GM18858 (cell line): ENCODE data around the gene MS4A15.
"Not testable (repeated sequence)": the region's sequence is repeated elsewhere in the genome, so short reads cannot be mapped to it uniquely, and the experiment has no call there.

ENCODE experiments used
- ATAC-seq: cut with Tn5 transposase; IDR thresholded peaks from one replicate; pipeline ENCODE4 v1.9.1; 2021; ENCODE audit not compliant: unreplicated experiment

MS4A15 gene

GRCh38 chr11:60753309-60753708 is 3.4 kb upstream of the MS4A15 start:
- no peak for ATAC-seq

GRCh38 chr11:60754887-60755286 is 1.8 kb upstream of the MS4A15 start:
- ATAC-seq, result no peak

GRCh38 chr11:60757231-60757800 is 649 bp downstream of the MS4A15 start:
- ATAC-seq, result no peak

GRCh38 chr11:60758671-60759070 is 2.0 kb downstream of the MS4A15 start:
- ATAC-seq, result not testable (repeated sequence)

- not testable (repeated sequence) for ATAC-seq
Measured at GRCh38 chr11:60759438-60760225, 3.0 kb downstream of the MS4A15 start.

- ATAC-seq, result no peak
Measured at GRCh38 chr11:60761436-60762190, 4.9 kb downstream of the MS4A15 start.

- peak; percentile 42 for ATAC-seq
Measured at GRCh38 chr11:60762851-60763691, 6.4 kb downstream of the MS4A15 start.

GRCh38 chr11:60763692-60764369 is 7.2 kb downstream of the MS4A15 start:
- peak; percentile 26 for ATAC-seq

GRCh38 chr11:60764879-60765278 is 8.2 kb downstream of the MS4A15 start:
- ATAC-seq, result peak; percentile 37

GRCh38 chr11:60765355-60765754 is 8.7 kb downstream of the MS4A15 start:
- no peak for ATAC-seq

GRCh38 chr11:60766547-60766946 is 9.9 kb downstream of the MS4A15 start:
- no peak for ATAC-seq

GRCh38 chr11:60767388-60767811 is 10.7 kb downstream of the MS4A15 start:
- no peak for ATAC-seq

- ATAC-seq, result no peak
Measured at GRCh38 chr11:60768202-60768601, 11.5 kb downstream of the MS4A15 start.

GRCh38 chr11:60769273-60769672 is 12.6 kb downstream of the MS4A15 start:
- ATAC-seq, result no peak

- ATAC-seq, result no peak
Measured at GRCh38 chr11:60769811-60770210, 13.1 kb downstream of the MS4A15 start.

GRCh38 chr11:60771146-60771545 is 14.5 kb downstream of the MS4A15 start:
- ATAC-seq, result no peak

- no peak for ATAC-seq
Measured at GRCh38 chr11:60771879-60772525, 15.3 kb downstream of the MS4A15 start.

- no peak for ATAC-seq
Measured at GRCh38 chr11:60772666-60773065, 16.0 kb downstream of the MS4A15 start.

- ATAC-seq, result no peak
Measured at GRCh38 chr11:60774726-60775125, 18.1 kb downstream of the MS4A15 start.

- ATAC-seq, result peak; percentile 71
Measured at GRCh38 chr11:60775420-60775961, 18.8 kb downstream of the MS4A15 start.
